B cell (primary cell): ENCODE data around the gene TRIM22. TPM values are rescaled to one million over a fixed set of nuclear protein-coding genes. Genes with fewer than 3 reads are reported as not detected.

Experiments used
- ATAC-seq: fragments of 200-7000 bp; cut with Tn5 transposase; one replicate; pipeline ENCODE4 v1.10.0; 2021; ENCODE audit warnings: low read depth, mild to moderate bottlenecking, moderate number of reproducible peaks, moderate library complexity
- CTCF ChIA-PET: fragments of 350-600 bp; sonication (Branson Sonifier 250); formaldehyde crosslinking; loops from one replicate; lab custom pipeline; 2021; ENCODE audit warnings: antibody characterized with exemption, inconsistent platforms; lab: Charles Lee
- POLR2A ChIA-PET: fragments of 350-600 bp; sonication (Branson Sonifier 250); formaldehyde crosslinking; loops from one replicate; lab custom pipeline; 2021; ENCODE audit warnings: antibody characterized with exemption; lab: Charles Lee
- DNase-seq: peaks from one replicate; pipeline ENCODE4 v3.0.0; 2013
- H2AFZ ChIP-seq: 2 replicates; pipeline ENCODE4 v1.6.1; 2012; ENCODE audit warnings: mild to moderate bottlenecking, low read depth, low read length; ENCODE audit not compliant: insufficient read depth, poor library complexity, severe bottlenecking
- H3K27ac ChIP-seq, 2 donors: 1 replicate in 1 of 2; 2 replicates in 1 of 2; pipeline ENCODE4 v1.5.1; 2012 to 2013; ENCODE audit warnings: low read length in 2 of 2, mild to moderate bottlenecking in 2 of 2, moderate library complexity in 1 of 2
- H3K27me3 ChIP-seq, 4 experiments: fragments of 200-600 bp in 1 of 4; sonication (generic) in 1 of 4; replicated peaks in 1 of 4; 1 replicate in 2 of 4; 2 replicates in 2 of 4; pipeline versions ENCODE4 v1.6.1 to v1.7.0; 2013 to 2016; ENCODE audit warnings: low read length in 3 of 4, mild to moderate bottlenecking in 2 of 4, mixed read lengths in 1 of 4, moderate library complexity in 1 of 4; ENCODE audit not compliant: insufficient read depth in 4 of 4, control insufficient read depth in 3 of 4; ENCODE audit errors: control extremely low read depth in 1 of 4
- H3K36me3 ChIP-seq, 2 experiments: replicated peaks in 1 of 2; 1 replicate in 1 of 2; 2 replicates in 1 of 2; pipeline versions ENCODE4 v1.6.1 to v1.7.1; 2013; ENCODE audit warnings: low read length in 1 of 2; ENCODE audit not compliant: insufficient read depth in 2 of 2, control insufficient read depth in 1 of 2; ENCODE audit errors: control extremely low read depth in 1 of 2, extremely low read depth in 1 of 2
- H3K4me1 ChIP-seq, 2 donors: fragments of 200-600 bp in 1 of 2; sonication (generic) in 1 of 2; 1 replicate in 1 of 2; 2 replicates in 1 of 2; pipeline versions ENCODE4 v1.5.1 to v1.6.1; 2013 to 2017; ENCODE audit warnings: low read length in 2 of 2; ENCODE audit not compliant: control insufficient read depth in 2 of 2, insufficient read depth in 2 of 2
- H3K4me2 ChIP-seq: replicated peaks from 2 replicates; pipeline ENCODE3; 2012; ENCODE audit warnings: mild to moderate bottlenecking, low read depth, low read length; ENCODE audit not compliant: poor library complexity, severe bottlenecking
- H3K4me3 ChIP-seq, 5 experiments: fragments of 200-600 bp in 1 of 5; sonication (generic) in 1 of 5; 1 replicate in 3 of 5; 2 replicates in 2 of 5; pipeline versions ENCODE4 v1.5.1 to v1.7.0; 2011 to 2016; ENCODE audit warnings: low read length in 4 of 5, mild to moderate bottlenecking in 4 of 5, low read depth in 2 of 5, control low read depth in 1 of 5, moderate library complexity in 1 of 5; ENCODE audit not compliant: insufficient read depth in 1 of 5; ENCODE audit errors: control extremely low read depth in 1 of 5, extremely low read depth in 1 of 5
- H3K79me2 ChIP-seq: fragments of 200-600 bp; sonication (generic); one replicate; pipeline ENCODE4 v1.6.0; 2016; ENCODE audit warnings: low read length; ENCODE audit not compliant: control insufficient read depth, insufficient read depth
- H3K9ac ChIP-seq: fragments of 200-600 bp; sonication (generic); 2 replicates; pipeline ENCODE4 v1.6.1; 2017; ENCODE audit warnings: mild to moderate bottlenecking, low read length, moderate library complexity
- H3K9me3 ChIP-seq, 3 donors: one replicate each; pipeline versions ENCODE4 v1.6.1 to v1.7.1; 2013; ENCODE audit warnings: low read length in 2 of 3; ENCODE audit not compliant: control insufficient read depth in 2 of 3, insufficient read depth in 1 of 3; ENCODE audit errors: control extremely low read depth in 1 of 3
- H4K20me1 ChIP-seq: 2 replicates; pipeline ENCODE4 v1.6.0; 2012; ENCODE audit warnings: mild to moderate bottlenecking, low read length; ENCODE audit not compliant: insufficient read depth, control insufficient read depth, poor library complexity, severe bottlenecking
- H3K27ac Mint-ChIP-seq: one replicate; pipeline ENCODE4 v1.8.0; 2021; ENCODE audit warnings: mixed read lengths
- H3K27me3 Mint-ChIP-seq: one replicate; pipeline ENCODE4 v1.8.0; 2021; ENCODE audit warnings: mixed read lengths
- H3K4me1 Mint-ChIP-seq: one replicate; pipeline ENCODE4 v1.8.0; 2021; ENCODE audit warnings: mixed read lengths
- H3K4me3 Mint-ChIP-seq: one replicate; pipeline ENCODE4 v1.8.0; 2021; ENCODE audit warnings: mixed read lengths
- H3K9me3 Mint-ChIP-seq: one replicate; pipeline ENCODE4 v1.8.0; 2022; ENCODE audit warnings: mixed read lengths; ENCODE audit not compliant: insufficient read depth
- EZH2 ChIP-seq: IDR thresholded peaks from 2 replicates; pipeline ENCODE4 v1.6.1; 2012; ENCODE audit warnings: borderline replicate concordance, low read depth, mild to moderate bottlenecking, moderate library complexity, low read length; ENCODE audit not compliant: insufficient read depth, poor library complexity, severe bottlenecking
- WGBS: methylation state at CpG from one replicate; pipeline ENCODE4 v1.1.5; 2013; ENCODE audit warnings: missing lambda C conversion rate; ENCODE audit not compliant: insufficient coverage; 5-methylcytosine and 5-hydroxymethylcytosine counted together
- intact Hi-C: fragments of 100-400 bp; cut with micrococcal nuclease; formaldehyde crosslinking; loops from one replicate; pipeline ENCODE4 v1.10.0; 2022
- polyA plus RNA-seq: library from polyadenylated mRNA; depleted of rRNA; stranded (reverse); fragments of >200 nt; gene quantifications from 2 replicates; pipeline ENCODE4 v1.2.3, GENCODE V29; 2012
- total RNA-seq, 2 donors: library from RNA; stranded (reverse); fragments of 120-200 nt in 1 of 2; gene quantifications; 1 replicate in 1 of 2; 2 replicates in 1 of 2; pipeline versions ENCODE4 v1.2.3 to v1.2.4, GENCODE V29; 2013 to 2022
- TF ChIP-seq, protein P1 (sequence below): fragments of 200-600 bp; IDR thresholded peaks from one replicate; pipeline ENCODE4 v1.8.0; 2022; ENCODE audit warnings: antibody characterized with exemption, mild to moderate bottlenecking

The TRIM22 gene
- total and polyA plus RNA-seq, 2 donors (not counting 1 experiment from before 2014, with no cell fraction given) = 255 to 388 TPM

DNA sequence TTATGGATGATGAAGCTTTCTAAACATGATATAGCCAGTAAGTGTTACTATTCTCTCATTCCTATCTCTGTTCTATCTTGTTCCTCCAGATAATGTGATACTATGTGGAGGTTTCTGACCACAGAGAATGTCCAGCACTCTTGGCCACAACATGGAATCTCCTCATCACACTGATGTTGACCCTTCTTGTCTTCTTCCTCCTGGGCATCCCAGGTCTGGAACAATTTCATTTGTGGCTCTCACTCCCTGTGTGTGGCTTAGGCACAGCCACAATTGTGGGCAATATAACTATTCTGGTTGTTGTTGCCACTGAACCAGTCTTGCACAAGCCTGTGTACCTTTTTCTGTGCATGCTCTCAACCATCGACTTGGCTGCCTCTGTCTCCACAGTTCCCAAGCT, 36.8 kb downstream of the TRIM22 start:
- Mint-ChIP-seq H3K9me3 (no peaks in the 10 kb centered on the region), H3K27ac (no peak overlapping the region), H3K4me3 (no peak overlapping the region), H3K4me1 (no peaks in the 10 kb centered on the region), H3K27me3 (no peaks in the 10 kb centered on the region)
- Histone ChIP-seq H3K27ac (no peak overlapping the region), H3K9me3 (no peaks in the 10 kb centered on the region), H3K4me2 (no peak overlapping the region), H2AFZ (no peak overlapping the region), H3K4me1 (no peaks in the 10 kb centered on the region), H3K27me3 (no peaks in the 10 kb centered on the region), H3K9ac (no peak overlapping the region), H4K20me1 (no peaks in the 10 kb centered on the region), H3K36me3 (no peaks in the 10 kb centered on the region), H3K4me3 (no peak overlapping the region), H3K79me2 (no peaks in the 10 kb centered on the region)
- no peak for DNase-seq
- intact Hi-C loops = no loop called here
- TF ChIP-seq, protein P1, sequence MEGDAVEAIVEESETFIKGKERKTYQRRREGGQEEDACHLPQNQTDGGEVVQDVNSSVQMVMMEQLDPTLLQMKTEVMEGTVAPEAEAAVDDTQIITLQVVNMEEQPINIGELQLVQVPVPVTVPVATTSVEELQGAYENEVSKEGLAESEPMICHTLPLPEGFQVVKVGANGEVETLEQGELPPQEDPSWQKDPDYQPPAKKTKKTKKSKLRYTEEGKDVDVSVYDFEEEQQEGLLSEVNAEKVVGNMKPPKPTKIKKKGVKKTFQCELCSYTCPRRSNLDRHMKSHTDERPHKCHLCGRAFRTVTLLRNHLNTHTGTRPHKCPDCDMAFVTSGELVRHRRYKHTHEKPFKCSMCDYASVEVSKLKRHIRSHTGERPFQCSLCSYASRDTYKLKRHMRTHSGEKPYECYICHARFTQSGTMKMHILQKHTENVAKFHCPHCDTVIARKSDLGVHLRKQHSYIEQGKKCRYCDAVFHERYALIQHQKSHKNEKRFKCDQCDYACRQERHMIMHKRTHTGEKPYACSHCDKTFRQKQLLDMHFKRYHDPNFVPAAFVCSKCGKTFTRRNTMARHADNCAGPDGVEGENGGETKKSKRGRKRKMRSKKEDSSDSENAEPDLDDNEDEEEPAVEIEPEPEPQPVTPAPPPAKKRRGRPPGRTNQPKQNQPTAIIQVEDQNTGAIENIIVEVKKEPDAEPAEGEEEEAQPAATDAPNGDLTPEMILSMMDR = no peak
- no peak for TF ChIP-seq EZH2
- ChIA-PET POLR2A (no interaction called here), CTCF (no interaction called here)
- ATAC-seq = no peak
- WGBS = 89% methylated on average over 1 of the region's 1 CpG

DNA sequence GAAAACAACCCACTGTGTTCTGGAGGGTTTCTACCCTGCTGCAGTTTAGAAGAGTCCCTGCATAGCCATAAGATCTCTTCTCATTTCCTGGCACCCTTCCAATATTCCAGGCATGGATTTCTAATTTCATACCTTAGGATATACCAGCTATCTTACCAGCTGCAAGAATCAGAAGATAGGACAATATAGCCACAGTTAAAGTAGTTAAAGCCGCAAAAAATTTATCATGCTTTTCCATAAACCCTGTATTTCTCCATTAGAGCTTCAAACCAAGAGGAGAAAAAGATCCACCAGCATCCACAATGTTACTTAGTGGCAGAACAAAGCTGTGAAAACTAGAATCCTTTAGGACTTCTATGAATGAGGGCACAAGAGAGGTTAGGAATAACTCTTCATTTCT, 38.1 kb downstream of the TRIM22 start:
- ATAC-seq = no peak

More for the DNA sequence above, 38.1 kb downstream of the TRIM22 start:
- Histone ChIP-seq H3K4me1 (no peaks in the 10 kb centered on the region), H3K79me2 (no peaks in the 10 kb centered on the region), H3K36me3 (no peaks in the 10 kb centered on the region), H3K9me3 (no peaks in the 10 kb centered on the region), H3K27ac (no peak overlapping the region), H3K4me3 (no peak overlapping the region), H2AFZ (no peak overlapping the region), H3K9ac (no peak overlapping the region), H3K4me2 (no peak overlapping the region), H4K20me1 (no peaks in the 10 kb centered on the region), H3K27me3 (no peaks in the 10 kb centered on the region)
- Mint-ChIP-seq H3K9me3 (no peaks in the 10 kb centered on the region), H3K27me3 (no peaks in the 10 kb centered on the region), H3K4me3 (no peak overlapping the region), H3K27ac (no peak overlapping the region), H3K4me1 (no peaks in the 10 kb centered on the region)
- ChIA-PET CTCF (interaction anchor here (1.4 kb wide), 1 partner anchor 80 kb away, joined by 3 read pairs; no protein-coding TSS in a partner anchor), POLR2A (no interaction called here)
- WGBS = no CpG with 5 or more reads among the region's 1 CpG
- TF ChIP-seq, protein P1 = no peak
- TF ChIP-seq EZH2 = no peak
- intact Hi-C loops = no loop called here
- DNase-seq = no peak
